ENCODE results near the gene WFDC2.

The WFDC2 gene

GRCh38 chr20:45506398-45506797, 36.8 kb downstream of the WFDC2 start:
- DNase-seq (ENCODE audit: low read depth), result no peak
- TF ChIP-seq CTCF (IDR thresholded peaks at IDR 0.05; ENCODE audit: control insufficient read depth, extremely low read depth, insufficient read depth), result no peak
- no peak overlapping the region for H3K4me3 ChIP-seq (ENCODE audit: low read depth, low read length)

GRCh38 chr20:45507011-45507820, 37.7 kb downstream of the WFDC2 start:
- TF ChIP-seq CTCF (IDR thresholded peaks at IDR 0.05; ENCODE audit: control insufficient read depth, extremely low read depth, insufficient read depth), result no peak
- H3K4me3 ChIP-seq (ENCODE audit: low read depth, low read length), result no peak overlapping the region
- DNase-seq (ENCODE audit: low read depth), result no peak

- DNase-seq (ENCODE audit: low read depth), result no peak
- no peak overlapping the region for H3K4me3 ChIP-seq (ENCODE audit: low read depth, low read length)
- no peak for TF ChIP-seq CTCF (IDR thresholded peaks at IDR 0.05; ENCODE audit: control insufficient read depth, extremely low read depth, insufficient read depth)
These were observed 38.7 kb downstream of the WFDC2 start for GRCh38 chr20:45508068-45508886.

GRCh38 chr20:45509091-45509490, 39.5 kb downstream of the WFDC2 start:
- no peak for TF ChIP-seq CTCF (IDR thresholded peaks at IDR 0.05; ENCODE audit: control insufficient read depth, extremely low read depth, insufficient read depth)
- no peak overlapping the region for H3K4me3 ChIP-seq (ENCODE audit: low read depth, low read length)
- DNase-seq (ENCODE audit: low read depth), result no peak

GRCh38 chr20:45510242-45510862, 40.8 kb downstream of the WFDC2 start:
- no peak for DNase-seq (ENCODE audit: low read depth)
- TF ChIP-seq CTCF (IDR thresholded peaks at IDR 0.05; ENCODE audit: control insufficient read depth, extremely low read depth, insufficient read depth), result no peak

GRCh38 chr20:45515147-45515913, 45.8 kb downstream of the WFDC2 start, which contains the start of gene SPINT3:
TSS of gene SPINT3 (minus strand) at chr20:45515622. CDS start at chr20:45515608, 14 bp downstream.
- TF ChIP-seq CTCF (IDR thresholded peaks at IDR 0.05; ENCODE audit: control insufficient read depth, extremely low read depth, insufficient read depth), result no peak
- no peak within 1 kb of the TSS for H3K4me3 ChIP-seq (ENCODE audit: low read depth, low read length)
- DNase-seq (ENCODE audit: low read depth), result peak; percentile 61

More at GRCh38 chr20:45510242-45510862, 40.8 kb downstream of the WFDC2 start:
- H3K4me3 ChIP-seq (ENCODE audit: low read depth, low read length), result no peak overlapping the region
